Kidney epithelial cell (primary cell): ENCODE results near the gene TREX2. TPM values are rescaled to one million over a fixed set of nuclear protein-coding genes. Genes with fewer than 3 reads are reported as not detected.

Source experiments
- DNase-seq: peaks from one replicate; pipeline ENCODE4 v3.0.0-alpha.2; 2010; ENCODE audit warnings: low read depth
- H3K27me3 ChIP-seq: 2 replicates; pipeline ENCODE4 v1.6.0; 2011; ENCODE audit warnings: low read length; ENCODE audit not compliant: control insufficient read depth, insufficient read depth
- H3K36me3 ChIP-seq: 2 replicates; pipeline ENCODE4 v1.5.1; 2011; ENCODE audit warnings: low read length; ENCODE audit not compliant: control insufficient read depth, insufficient read depth
- H3K4me3 ChIP-seq: 2 replicates; pipeline ENCODE4 v1.5.1; 2011; ENCODE audit warnings: low read depth, mild to moderate bottlenecking, control low read depth, low read length
- total RNA-seq: library from RNA; depleted of rRNA; stranded (reverse); fragments of >200 nt; gene quantifications from 2 replicates; pipeline ENCODE4 v1.2.3, GENCODE V29; 2015
- TF ChIP-seq, protein P1 (sequence below): IDR thresholded peaks from 2 replicates; pipeline ENCODE4 v1.5.1; 2011; ENCODE audit warnings: mild to moderate bottlenecking, moderate library complexity, low read length, control low read depth, inconsistent platforms; ENCODE audit not compliant: insufficient read depth, poor library complexity, severe bottlenecking

The TREX2 gene
- total RNA-seq, 1 donor from 2014 or later = 1.1 TPM

- H3K4me3 ChIP-seq = no peak overlapping the region
- H3K36me3 ChIP-seq = no peaks in the 10 kb centered on the region
- H3K27me3 ChIP-seq = no peaks in the 10 kb centered on the region
- DNase-seq = no peak
- TF ChIP-seq, protein P1, sequence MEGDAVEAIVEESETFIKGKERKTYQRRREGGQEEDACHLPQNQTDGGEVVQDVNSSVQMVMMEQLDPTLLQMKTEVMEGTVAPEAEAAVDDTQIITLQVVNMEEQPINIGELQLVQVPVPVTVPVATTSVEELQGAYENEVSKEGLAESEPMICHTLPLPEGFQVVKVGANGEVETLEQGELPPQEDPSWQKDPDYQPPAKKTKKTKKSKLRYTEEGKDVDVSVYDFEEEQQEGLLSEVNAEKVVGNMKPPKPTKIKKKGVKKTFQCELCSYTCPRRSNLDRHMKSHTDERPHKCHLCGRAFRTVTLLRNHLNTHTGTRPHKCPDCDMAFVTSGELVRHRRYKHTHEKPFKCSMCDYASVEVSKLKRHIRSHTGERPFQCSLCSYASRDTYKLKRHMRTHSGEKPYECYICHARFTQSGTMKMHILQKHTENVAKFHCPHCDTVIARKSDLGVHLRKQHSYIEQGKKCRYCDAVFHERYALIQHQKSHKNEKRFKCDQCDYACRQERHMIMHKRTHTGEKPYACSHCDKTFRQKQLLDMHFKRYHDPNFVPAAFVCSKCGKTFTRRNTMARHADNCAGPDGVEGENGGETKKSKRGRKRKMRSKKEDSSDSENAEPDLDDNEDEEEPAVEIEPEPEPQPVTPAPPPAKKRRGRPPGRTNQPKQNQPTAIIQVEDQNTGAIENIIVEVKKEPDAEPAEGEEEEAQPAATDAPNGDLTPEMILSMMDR = no peak
These were observed 48.4 kb downstream of the TREX2 start for GRCh38 chrX:153397256-153397960.

- Histone ChIP-seq H3K36me3 (no peaks in the 10 kb centered on the region), H3K4me3 (no peak overlapping the region), H3K27me3 (no peaks in the 10 kb centered on the region)
- TF ChIP-seq, protein P1 = no peak
- DNase-seq = no peak
These were observed 49.3 kb downstream of the TREX2 start for GRCh38 chrX:153396320-153397195.

GRCh38 chrX:153395613-153396319, 50.1 kb downstream of the TREX2 start:
- DNase-seq = no peak
- H3K27me3 ChIP-seq = no peaks in the 10 kb centered on the region
- no peaks in the 10 kb centered on the region for H3K36me3 ChIP-seq
- TF ChIP-seq, protein P1 = no peak
- no peak overlapping the region for H3K4me3 ChIP-seq

- Histone ChIP-seq H3K36me3 (no peaks in the 10 kb centered on the region), H3K27me3 (no peaks in the 10 kb centered on the region), H3K4me3 (no peak overlapping the region)
- DNase-seq = no peak
- TF ChIP-seq, protein P1 = no peak
These were observed 51.2 kb downstream of the TREX2 start for GRCh38 chrX:153394612-153395011.

Other genes starting within 250 kb of the TREX2 start
- not detected in 2 replicates for gene PNMA6F, start 124.3 kb downstream of the TREX2 start, total RNA-seq
- gene ZNF275, start 111.9 kb downstream of the TREX2 start, total RNA-seq = 10.5 and 13.0 TPM in 2 replicates
- not detected in 2 replicates for gene PNMA6E, start 44.7 kb downstream of the TREX2 start, total RNA-seq
- gene ZFP92, start 34.6 kb downstream of the TREX2 start, total RNA-seq = 1.8 and 1.9 TPM in 2 replicates
- 19.9 and 25.8 TPM in 2 replicates for gene HAUS7, start 24.5 kb upstream of the TREX2 start, total RNA-seq
- 6.2 and 10.3 TPM in 2 replicates for gene BGN, start 48.9 kb upstream of the TREX2 start, total RNA-seq
- not detected in 2 replicates for gene ATP2B3, start 71.6 kb upstream of the TREX2 start, total RNA-seq
- 29.3 and 36.6 TPM in 2 replicates for gene CCNQ, start 153.1 kb upstream of the TREX2 start, total RNA-seq
- 3.2 and 4.1 TPM in 2 replicates for gene DUSP9, start 201.1 kb upstream of the TREX2 start, total RNA-seq
- gene PNCK, start 227.8 kb upstream of the TREX2 start, total RNA-seq = 0.34 and 1.6 TPM in 2 replicates
- gene SLC6A8, start 241.9 kb upstream of the TREX2 start, total RNA-seq = 35.0 and 36.0 TPM in 2 replicates